Parathyroid adenoma (tissue), 2 donors: Measurements from ENCODE around the gene ATXN7L3.

Experiments
- H2AFZ ChIP-seq: fragments of 300-600 bp; sonication (generic); one replicate; pipeline ENCODE4 v1.7.0; 2017; ENCODE audit warnings: antibody characterized with exemption, mild to moderate bottlenecking
- H3K27ac ChIP-seq: fragments of 300-600 bp; sonication (generic); one replicate; pipeline ENCODE4 v1.7.0; 2017
- H3K27me3 ChIP-seq: fragments of 300-600 bp; sonication (generic); one replicate; pipeline ENCODE4 v1.7.0; 2017; ENCODE audit warnings: low read length; ENCODE audit not compliant: control insufficient read depth, insufficient read depth
- H3K36me3 ChIP-seq: fragments of 300-600 bp; sonication (generic); one replicate; pipeline ENCODE4 v1.7.0; 2017; ENCODE audit warnings: low read length; ENCODE audit not compliant: control insufficient read depth, insufficient read depth
- H3K4me1 ChIP-seq: fragments of 300-600 bp; sonication (generic); one replicate; pipeline ENCODE4 v1.7.0; 2017; ENCODE audit warnings: control low read depth
- H3K4me2 ChIP-seq: fragments of 300-600 bp; sonication (generic); one replicate; pipeline ENCODE4 v1.7.0; 2017; ENCODE audit warnings: low read length
- H3K4me3 ChIP-seq: fragments of 300-600 bp; sonication (generic); one replicate; pipeline ENCODE4 v1.7.0; 2017; ENCODE audit warnings: low read depth, low read length
- H3K79me2 ChIP-seq: fragments of 300-600 bp; sonication (generic); one replicate; pipeline ENCODE4 v1.7.0; 2017; ENCODE audit warnings: control low read depth
- H3K9ac ChIP-seq: fragments of 300-600 bp; sonication (generic); one replicate; pipeline ENCODE4 v1.7.0; 2017; ENCODE audit warnings: mild to moderate bottlenecking
- H3K9me3 ChIP-seq: fragments of 300-600 bp; sonication (generic); one replicate; pipeline ENCODE4 v1.7.0; 2017; ENCODE audit warnings: low read length; ENCODE audit not compliant: control insufficient read depth
- CTCF ChIP-seq: fragments of 300-600 bp; sonication (generic); IDR thresholded peaks from one replicate; pipeline ENCODE4 v1.7.0; 2017; ENCODE audit warnings: antibody characterized with exemption, mild to moderate bottlenecking
- donor health status: primary hyperparathyroidism.

Gene ATXN7L3

GRCh38 chr17:44214896-44215295 lies 15.2 kb upstream of the ATXN7L3 start:
- Histone ChIP-seq H3K36me3 (no peaks in the 10 kb centered on the region), H3K4me3 (no peak overlapping the region), H3K27ac (no peak overlapping the region), H3K9ac (no peak overlapping the region), H3K4me1 (peaks cover 18% of the 10 kb centered on the region), H3K4me2 (no peak overlapping the region), H3K27me3 (no peaks in the 10 kb centered on the region), H2AFZ (no peak overlapping the region), H3K9me3 (no peaks in the 10 kb centered on the region), H3K79me2 (peaks cover 41% of the 10 kb centered on the region)
- no peak for TF ChIP-seq CTCF

DNA sequence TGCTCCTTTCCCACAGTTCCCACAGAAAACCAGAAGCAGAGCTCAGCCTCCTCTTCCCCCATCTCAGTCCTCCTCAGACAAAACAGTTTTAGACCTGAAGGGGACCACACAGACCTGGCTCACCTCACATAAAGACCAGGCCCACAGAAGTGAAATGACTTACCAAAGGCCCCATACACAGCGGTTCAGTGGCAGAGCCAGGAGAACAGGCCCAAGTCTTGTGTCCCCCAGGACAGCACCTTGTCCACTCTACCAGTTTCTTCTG lies 14.5 kb upstream of the ATXN7L3 start:
- peaks cover 41% of the 10 kb centered on the region for H3K79me2 ChIP-seq
- no peak overlapping the region for H3K9ac ChIP-seq
- H3K4me2 ChIP-seq: no peak overlapping the region
- no peak for TF ChIP-seq CTCF
- no peak overlapping the region for H2AFZ ChIP-seq
- H3K4me3 ChIP-seq: no peak overlapping the region
- no peaks in the 10 kb centered on the region for H3K27me3 ChIP-seq
- no peaks in the 10 kb centered on the region for H3K36me3 ChIP-seq
- no peak overlapping the region for H3K27ac ChIP-seq
- no peaks in the 10 kb centered on the region for H3K9me3 ChIP-seq
- H3K4me1 ChIP-seq: peaks cover 20% of the 10 kb centered on the region

- TF ChIP-seq CTCF: no peak
- no peaks in the 10 kb centered on the region for H3K9me3 ChIP-seq
- peaks cover 41% of the 10 kb centered on the region for H3K79me2 ChIP-seq
- H3K9ac ChIP-seq: no peak overlapping the region
- H2AFZ ChIP-seq: no peak overlapping the region
- no peaks in the 10 kb centered on the region for H3K27me3 ChIP-seq
- H3K4me3 ChIP-seq: no peak overlapping the region
- H3K36me3 ChIP-seq: no peaks in the 10 kb centered on the region
- H3K27ac ChIP-seq: no peak overlapping the region
- no peak overlapping the region for H3K4me2 ChIP-seq
- H3K4me1 ChIP-seq: peaks cover 20% of the 10 kb centered on the region
These were observed 13.9 kb upstream of the ATXN7L3 start for GRCh38 chr17:44213403-44214229.

DNA sequence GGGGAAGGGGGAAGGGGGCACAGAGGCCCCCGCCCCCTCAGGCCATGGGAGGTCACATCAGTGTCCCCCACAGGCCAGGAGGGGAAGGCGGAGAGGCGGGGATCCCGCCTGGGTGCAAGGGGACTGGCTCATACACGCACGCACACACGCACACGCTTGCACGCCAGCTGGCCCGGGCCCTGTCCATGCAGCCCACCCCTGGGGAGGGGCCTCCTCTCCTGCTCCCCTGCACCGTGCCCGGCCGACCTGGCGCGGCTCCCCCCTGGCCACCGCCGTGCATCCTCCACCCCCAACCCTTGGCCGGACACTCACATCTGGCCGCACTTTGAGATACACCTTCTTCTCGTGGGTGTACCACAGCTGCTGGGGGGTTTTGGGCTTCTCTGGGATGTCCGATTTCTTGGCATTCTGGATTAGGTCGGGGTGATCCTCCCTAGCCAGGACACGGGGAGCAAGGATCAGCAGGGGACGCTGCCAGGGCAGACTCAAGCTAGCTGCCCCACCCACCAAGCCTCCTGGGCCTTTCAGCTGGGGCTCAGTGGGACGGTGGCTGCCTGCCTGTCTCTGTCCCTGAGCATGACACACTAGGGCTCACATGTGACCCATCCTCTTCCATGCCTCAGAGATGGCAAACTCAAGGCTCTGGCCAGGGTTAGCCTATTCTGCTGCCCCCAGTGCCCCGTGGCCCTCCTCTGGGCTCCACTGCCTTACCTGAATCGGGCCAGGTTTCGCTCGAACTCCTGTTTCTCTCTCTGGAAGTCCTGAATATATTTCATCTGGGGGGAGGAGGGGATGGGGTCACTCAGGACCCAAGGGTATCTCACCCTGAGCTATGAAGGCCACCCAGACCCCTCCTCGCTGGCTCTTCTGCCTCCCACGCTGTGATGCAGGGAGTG lies 13.1 kb upstream of the ATXN7L3 start:
- Histone ChIP-seq H3K9ac (no peak overlapping the region), H3K4me3 (no peak overlapping the region), H3K4me1 (peaks cover 16% of the 10 kb centered on the region), H3K79me2 (peaks cover 38% of the 10 kb centered on the region), H3K4me2 (no peak overlapping the region), H3K36me3 (no peaks in the 10 kb centered on the region), H3K9me3 (no peaks in the 10 kb centered on the region), H3K27ac (no peak overlapping the region), H3K27me3 (no peaks in the 10 kb centered on the region), H2AFZ (no peak overlapping the region)
- TF ChIP-seq CTCF: no peak
